Colonic mucosa (tissue), 4 donors: ENCODE results near the gene GHRHR. TPM values are rescaled to one million over a fixed set of nuclear protein-coding genes. Genes with fewer than 3 reads are reported as not detected.

ENCODE experiments used
- DNase-seq: peaks from one replicate; pipeline ENCODE4 v3.0.0-alpha.2; 2020
- H3K27ac ChIP-seq: fragments of 200-600 bp; one replicate; pipeline ENCODE4 v1.8.0; 2021
- H3K27me3 ChIP-seq: fragments of 200-600 bp; one replicate; pipeline ENCODE4 v1.8.0; 2021
- H3K36me3 ChIP-seq: fragments of 200-600 bp; one replicate; pipeline ENCODE4 v1.8.0; 2021
- H3K4me1 ChIP-seq: fragments of 200-600 bp; one replicate; pipeline ENCODE4 v1.8.0; 2021; ENCODE audit warnings: mild to moderate bottlenecking
- H3K4me3 ChIP-seq: fragments of 200-600 bp; one replicate; pipeline ENCODE4 v1.8.0; 2021
- H3K9ac ChIP-seq, 2 donors: one replicate each; pipeline ENCODE4 v1.7.0; 2013; ENCODE audit warnings: control low read depth in 2 of 2, low read depth in 2 of 2, low read length in 2 of 2
- H3K9me3 ChIP-seq: fragments of 200-600 bp; one replicate; pipeline ENCODE4 v1.8.0; 2021
- CTCF ChIP-seq: fragments of 200-600 bp; IDR thresholded peaks from one replicate; pipeline ENCODE4 v1.8.0; 2022; ENCODE audit warnings: antibody characterized with exemption, mild to moderate bottlenecking
- intact Hi-C: fragments of 100-400 bp; cut with DNase I; formaldehyde crosslinking; loops from one replicate; pipeline ENCODE4 v1.14.1; 2022
- total RNA-seq, 2 donors: library from RNA; stranded (reverse); fragmentation: NEBNext Ultra II Directional in 1 of 2; extraction: Animal tissue kit (Norgen Biotek cat#: 25700) in 1 of 2; gene quantifications; one replicate each; pipeline ENCODE4 v1.2.1, GENCODE V29; 2021
- donor health status: healthy.
- donor health status: DM: no; HTN: no; CAD: no.
- donor health status: DM: no; HTN: no; CAD: no.

The GHRHR gene
- total RNA-seq, 2 donors from 2014 or later, result not detected

GRCh38 chr7:30932562-30932961 is 31.2 kb upstream of the GHRHR start:
- TF ChIP-seq CTCF, result no peak
- Histone ChIP-seq H3K36me3 (no peaks in the 10 kb centered on the region), H3K27me3 (no peaks in the 10 kb centered on the region), H3K4me3 (no peak overlapping the region), H3K27ac (no peak overlapping the region), H3K4me1 (no peaks in the 10 kb centered on the region), H3K9ac (no peak overlapping the region), H3K9me3 (no peaks in the 10 kb centered on the region)
- peak; percentile 16 for DNase-seq
- intact Hi-C loops, result no loop called here

GRCh38 chr7:30933124-30933974 is 30.4 kb upstream of the GHRHR start:
- intact Hi-C loops, result no loop called here
- DNase-seq, result peak; percentile 16
- Histone ChIP-seq H3K4me3 (no peak overlapping the region), H3K27ac (no peak overlapping the region), H3K9ac (no peak overlapping the region), H3K4me1 (no peaks in the 10 kb centered on the region), H3K9me3 (no peaks in the 10 kb centered on the region), H3K36me3 (no peaks in the 10 kb centered on the region), H3K27me3 (no peaks in the 10 kb centered on the region)
- TF ChIP-seq CTCF, result no peak

GRCh38 chr7:30934225-30934624 is 29.5 kb upstream of the GHRHR start:
- Histone ChIP-seq H3K27me3 (no peaks in the 10 kb centered on the region), H3K9me3 (no peaks in the 10 kb centered on the region), H3K9ac (no peak overlapping the region), H3K4me1 (no peaks in the 10 kb centered on the region), H3K36me3 (no peaks in the 10 kb centered on the region), H3K4me3 (no peak overlapping the region), H3K27ac (no peak overlapping the region)
- TF ChIP-seq CTCF, result no peak
- no peak for DNase-seq
- intact Hi-C loops, result no loop called here

GRCh38 chr7:30934732-30935568 is 28.8 kb upstream of the GHRHR start:
- H3K4me1 ChIP-seq, result no peaks in the 10 kb centered on the region
- H3K27ac ChIP-seq, result no peak overlapping the region
- no peak for TF ChIP-seq CTCF
- H3K9ac ChIP-seq, result no peak overlapping the region
- no peaks in the 10 kb centered on the region for H3K9me3 ChIP-seq
- no peak overlapping the region for H3K4me3 ChIP-seq
- intact Hi-C loops, result no loop called here
- peak; percentile 53 for DNase-seq
- no peaks in the 10 kb centered on the region for H3K36me3 ChIP-seq
- H3K27me3 ChIP-seq, result no peaks in the 10 kb centered on the region

- no peak for TF ChIP-seq CTCF
- Histone ChIP-seq H3K27me3 (no peaks in the 10 kb centered on the region), H3K9ac (no peak overlapping the region), H3K27ac (no peak overlapping the region), H3K4me3 (no peak overlapping the region), H3K4me1 (no peaks in the 10 kb centered on the region), H3K9me3 (no peaks in the 10 kb centered on the region), H3K36me3 (no peaks in the 10 kb centered on the region)
- intact Hi-C loops, result no loop called here
- no peak for DNase-seq
Measured at GRCh38 chr7:30935569-30935877, 28.2 kb upstream of the GHRHR start.
